HepG2 (cell line): Measurements from ENCODE around the gene GON4L. TPM values are rescaled to one million over a fixed set of nuclear protein-coding genes. Genes with fewer than 3 reads are reported as not detected.

Experiments used
- BHLHE40 ChIP-seq: IDR thresholded peaks from 2 replicates; pipeline ENCODE4 v1.6.1; 2011; ENCODE audit warnings: low read length, improper control_type of control experiment
- KLF16 ChIP-seq, 2 experiments: sonication (generic) in 1 of 2; formaldehyde crosslinking in 1 of 2; IDR thresholded peaks; 2 replicates each; pipeline versions ENCODE4 v1.6.1 to v1.8.0; 2016 to 2023; ENCODE audit warnings: missing genetic modification reagents in 2 of 2, missing compliant biosample characterization in 1 of 2
- LRRFIP1 ChIP-seq: sonication (generic); formaldehyde crosslinking; conservative IDR thresholded peaks from 2 replicates; pipeline ENCODE4 v1.4.0; 2020; ENCODE audit warnings: missing genetic modification reagents
- POLR2A ChIP-seq, 2 experiments: IDR thresholded peaks; 2 replicates each; pipeline ENCODE4 v1.6.1; 2011; ENCODE audit warnings: low read depth in 2 of 2, low read length in 2 of 2, mild to moderate bottlenecking in 1 of 2, moderate library complexity in 1 of 2; ENCODE audit not compliant: insufficient read depth in 1 of 2
- RFX3 ChIP-seq: IDR thresholded peaks from 2 replicates; pipeline ENCODE4 v1.6.1; 2016; ENCODE audit warnings: missing biosample characterization, missing genetic modification reagents
- XRCC5 ChIP-seq: fragments of 200-400 bp; formaldehyde crosslinking; optimal IDR thresholded peaks from 2 replicates; pipeline ENCODE3; 2017; ENCODE audit warnings: mild to moderate bottlenecking, low read length
- YEATS2 ChIP-seq: sonication (generic); formaldehyde crosslinking; IDR thresholded peaks from 2 replicates; pipeline ENCODE4 v1.4.0; 2020; ENCODE audit warnings: missing genetic modification reagents, borderline replicate concordance
- ZFP36L2 ChIP-seq: sonication (generic); formaldehyde crosslinking; IDR thresholded peaks from 2 replicates; pipeline ENCODE4 v1.4.0; 2020; ENCODE audit warnings: missing genetic modification reagents
- ZKSCAN8 ChIP-seq: IDR thresholded peaks from 2 replicates; pipeline ENCODE4 v1.6.1; 2016; ENCODE audit warnings: borderline replicate concordance, missing genetic modification reagents, missing compliant biosample characterization
- ZNF230 ChIP-seq: sonication (generic); formaldehyde crosslinking; IDR thresholded peaks from 2 replicates; pipeline ENCODE4 v1.4.0; 2020; ENCODE audit warnings: mild to moderate bottlenecking, missing genetic modification reagents
- ZNF670 ChIP-seq: sonication (generic); formaldehyde crosslinking; IDR thresholded peaks from 2 replicates; pipeline ENCODE4 v1.8.0; 2022; ENCODE audit warnings: mild to moderate bottlenecking, missing genetic modification reagents, borderline replicate concordance
- ZNF780A ChIP-seq: sonication (generic); formaldehyde crosslinking; IDR thresholded peaks from 2 replicates; pipeline ENCODE4 v1.8.0; 2022; ENCODE audit warnings: mild to moderate bottlenecking, missing genetic modification reagents, moderate library complexity
- polyA plus RNA-seq, 8 experiments: library from polyadenylated mRNA; depleted of rRNA in 3 of 8; stranded (reverse) in 7 of 8; unstranded in 1 of 8; fragments of >200 nt; fragmentation: Illumina TruSeq in 4 of 8; extraction: Trizol in 4 of 8; gene quantifications; 2 replicates each; pipeline versions ENCODE4 v1.2.1 to v1.2.3, GENCODE V29; 2011 to 2016; ENCODE audit warnings: low read depth in 4 of 8, missing spikeins in 1 of 8, mixed read lengths in 1 of 8; ENCODE audit not compliant: insufficient read depth in 1 of 8
- total RNA-seq, 5 experiments: library from RNA; depleted of rRNA; stranded (reverse); fragments of >200 nt; fragmentation: Illumina TruSeq; extraction: Trizol; gene quantifications; 2 replicates each; pipeline ENCODE4 v1.2.3, GENCODE V29; 2016; ENCODE audit warnings: low read depth in 1 of 5
- TF ChIP-seq, protein P1 (sequence below): sonication (generic); formaldehyde crosslinking; IDR thresholded peaks from 2 replicates; pipeline ENCODE4 v1.8.0; 2022; ENCODE audit warnings: missing genetic modification reagents, mild to moderate bottlenecking, moderate library complexity, borderline replicate concordance

Gene GON4L
- total and polyA plus RNA-seq, 2 of the 13 experiments (the other 11 are each of a cell fraction or from before 2014, with no cell fraction given): 14.6 to 19.6 TPM

GRCh38 chr1:155859234-155859829 lies 2.3 kb upstream of the GON4L start, which contains the start of gene SYT11 (continued):
- TF ChIP-seq KLF16 (CRISPR knock-in tag; IDR thresholded peaks at IDR 0.05): 0 out of 4 replicates have a peak, but pooled peaks of 1 of the 2 experiments have one; percentile 35
- TF ChIP-seq ZFP36L2 (CRISPR knock-in tag): no peak
- peak; percentile 71; the same call in 1 of the 2 replicates for TF ChIP-seq YEATS2
- no peak for TF ChIP-seq ZNF780A (CRISPR knock-in tag)
- TF ChIP-seq LRRFIP1 (CRISPR knock-in tag): no peak
- TF ChIP-seq BHLHE40: no peak
- no peak for TF ChIP-seq POLR2A (IDR thresholded peaks at IDR 0.05; ENCODE audit: insufficient read depth in 1 of 2, low read depth in 2 of 2, low read length in 2 of 2)
- TF ChIP-seq, protein P1, sequence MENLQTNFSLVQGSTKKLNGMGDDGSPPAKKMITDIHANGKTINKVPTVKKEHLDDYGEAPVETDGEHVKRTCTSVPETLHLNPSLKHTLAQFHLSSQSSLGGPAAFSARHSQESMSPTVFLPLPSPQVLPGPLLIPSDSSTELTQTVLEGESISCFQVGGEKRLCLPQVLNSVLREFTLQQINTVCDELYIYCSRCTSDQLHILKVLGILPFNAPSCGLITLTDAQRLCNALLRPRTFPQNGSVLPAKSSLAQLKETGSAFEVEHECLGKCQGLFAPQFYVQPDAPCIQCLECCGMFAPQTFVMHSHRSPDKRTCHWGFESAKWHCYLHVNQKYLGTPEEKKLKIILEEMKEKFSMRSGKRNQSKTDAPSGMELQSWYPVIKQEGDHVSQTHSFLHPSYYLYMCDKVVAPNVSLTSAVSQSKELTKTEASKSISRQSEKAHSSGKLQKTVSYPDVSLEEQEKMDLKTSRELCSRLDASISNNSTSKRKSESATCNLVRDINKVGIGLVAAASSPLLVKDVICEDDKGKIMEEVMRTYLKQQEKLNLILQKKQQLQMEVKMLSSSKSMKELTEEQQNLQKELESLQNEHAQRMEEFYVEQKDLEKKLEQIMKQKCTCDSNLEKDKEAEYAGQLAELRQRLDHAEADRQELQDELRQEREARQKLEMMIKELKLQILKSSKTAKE (CRISPR knock-in tag): no peak
- no peak for TF ChIP-seq ZNF230 (CRISPR knock-in tag)
- no peak for TF ChIP-seq RFX3 (CRISPR knock-in tag)
- no peak for TF ChIP-seq ZKSCAN8 (CRISPR knock-in tag)
- peak; percentile 51 for TF ChIP-seq XRCC5
- no peak for TF ChIP-seq ZNF670 (CRISPR knock-in tag)
